Measurements from ENCODE around the gene C7orf33. TPM values are rescaled to one million over a fixed set of nuclear protein-coding genes. Genes with fewer than 3 reads are reported as not detected.

Gene C7orf33
- total and polyA plus RNA-seq, 3 donors from 2014 or later: 0.19 to 0.24 TPM; not detected in 1

- 85 to 87% methylated on average over 6 of the region's 6 CpGs for WGBS, 2 donors
- no peaks in the 10 kb centered on the region for H3K9me3 ChIP-seq
- no peak for TF ChIP-seq CTCF (IDR thresholded peaks at IDR 0.05)
- TF ChIP-seq POLR2A (IDR thresholded peaks at IDR 0.05): no peak
- no peak overlapping the region for H3K27ac ChIP-seq
- no peaks in the 10 kb centered on the region for H3K4me1 ChIP-seq
- H3K36me3 ChIP-seq (ENCODE audit: low read depth, missing control alignments): no peaks in the 10 kb centered on the region
- no peak overlapping the region for H3K4me3 ChIP-seq
- intact Hi-C loops (cut with DNase I; ENCODE audit: low total_unique reads): no loop called here
- H3K27me3 ChIP-seq: no peaks in the 10 kb centered on the region
- no peak for DNase-seq
Observed at GRCh38 chr7:148615085-148615730, 24.6 kb downstream of the C7orf33 start.

- H3K4me1 ChIP-seq: peaks cover 5% of the 10 kb centered on the region
- H3K4me3 ChIP-seq: no peak overlapping the region
- 56 to 81% methylated on average over 6 of the region's 6 CpGs for WGBS, 2 donors
- no peak for DNase-seq
- H3K27me3 ChIP-seq: no peaks in the 10 kb centered on the region
- no peaks in the 10 kb centered on the region for H3K9me3 ChIP-seq
- H3K36me3 ChIP-seq (ENCODE audit: low read depth, missing control alignments): no peaks in the 10 kb centered on the region
- H3K27ac ChIP-seq: no peak overlapping the region
- TF ChIP-seq CTCF (IDR thresholded peaks at IDR 0.05) (no peak), POLR2A (IDR thresholded peaks at IDR 0.05) (no peak)
- intact Hi-C loops (cut with DNase I; ENCODE audit: low total_unique reads): no loop called here
Observed at GRCh38 chr7:148620749-148621359, 30.3 kb downstream of the C7orf33 start.

GRCh38 chr7:148621563-148621962 is 31.0 kb downstream of the C7orf33 start:
- no peaks in the 10 kb centered on the region for H3K27me3 ChIP-seq
- H3K27ac ChIP-seq: no peak overlapping the region
- H3K4me1 ChIP-seq: peaks cover 5% of the 10 kb centered on the region
- no peak for DNase-seq
- H3K9me3 ChIP-seq: no peaks in the 10 kb centered on the region
- no peaks in the 10 kb centered on the region for H3K36me3 ChIP-seq (ENCODE audit: low read depth, missing control alignments)
- TF ChIP-seq POLR2A (IDR thresholded peaks at IDR 0.05) (no peak), CTCF (IDR thresholded peaks at IDR 0.05) (no peak)
- WGBS, 2 donors: 92 to 100% methylated on average over 1 of the region's 1 CpG
- intact Hi-C loops (cut with DNase I; ENCODE audit: low total_unique reads): no loop called here
- H3K4me3 ChIP-seq: no peak overlapping the region

- TF ChIP-seq CTCF (IDR thresholded peaks at IDR 0.05): no peak
- no peak for TF ChIP-seq POLR2A (IDR thresholded peaks at IDR 0.05)
Observed at GRCh38 chr7:148622887-148623585, 32.5 kb downstream of the C7orf33 start.

More at GRCh38 chr7:148622887-148623585, 32.5 kb downstream of the C7orf33 start:
- no peaks in the 10 kb centered on the region for H3K27me3 ChIP-seq
- DNase-seq: peak; percentile 44
- H3K9me3 ChIP-seq: no peaks in the 10 kb centered on the region
- 58 to 79% methylated on average over 8 of the region's 8 CpGs for WGBS, 2 donors
- intact Hi-C loops (cut with DNase I; ENCODE audit: low total_unique reads): no loop called here
- H3K36me3 ChIP-seq (ENCODE audit: low read depth, missing control alignments): no peaks in the 10 kb centered on the region
- H3K4me3 ChIP-seq: no peak overlapping the region
- peaks cover 5% of the 10 kb centered on the region for H3K4me1 ChIP-seq
- peak overlapping the region; percentile 6 to 57 for H3K27ac ChIP-seq

Measured in testis (tissue), 3 donors.